Measurements from ENCODE around the gene FIGN.

- TF ChIP-seq CTCF (IDR thresholded peaks at IDR 0.05; ENCODE audit: poor library complexity, severe bottlenecking) (no peak), EZH2 (IDR thresholded peaks at IDR 0.05; ENCODE audit: borderline replicate concordance, insufficient read depth, low read length, poor library complexity, severe bottlenecking) (no peak), REST (IDR thresholded peaks at IDR 0.05; ENCODE audit: borderline replicate concordance) (no peak), POLR2AphosphoS5 (IDR thresholded peaks at IDR 0.05) (peak; percentile 63), TAF1 (IDR thresholded peaks at IDR 0.05; ENCODE audit: low read depth) (no peak), EP300 (conservative IDR thresholded peaks at IDR 0.05; ENCODE audit: poor library complexity, severe bottlenecking) (no peak), SMC3 (conservative IDR thresholded peaks at IDR 0.05; ENCODE audit: poor library complexity) (no peak)
Observed at GRCh38 chr2:163646687-163647086, 89.1 kb downstream of the FIGN start.
